GM04503 (cell line): ENCODE measurements around the gene HGS.
A peak's percentile ranks its signal among the peaks of the same experiment; 100 is the strongest.
"Not testable (repeated sequence)": the region's sequence is repeated elsewhere in the genome, so short reads cannot be mapped to it uniquely, and the experiment has no call there.

Experiments used
- DNase-seq: peaks from one replicate; pipeline ENCODE4 v3.0.0-alpha.2; 2012; ENCODE audit warnings: low read depth

HGS gene

DNA sequence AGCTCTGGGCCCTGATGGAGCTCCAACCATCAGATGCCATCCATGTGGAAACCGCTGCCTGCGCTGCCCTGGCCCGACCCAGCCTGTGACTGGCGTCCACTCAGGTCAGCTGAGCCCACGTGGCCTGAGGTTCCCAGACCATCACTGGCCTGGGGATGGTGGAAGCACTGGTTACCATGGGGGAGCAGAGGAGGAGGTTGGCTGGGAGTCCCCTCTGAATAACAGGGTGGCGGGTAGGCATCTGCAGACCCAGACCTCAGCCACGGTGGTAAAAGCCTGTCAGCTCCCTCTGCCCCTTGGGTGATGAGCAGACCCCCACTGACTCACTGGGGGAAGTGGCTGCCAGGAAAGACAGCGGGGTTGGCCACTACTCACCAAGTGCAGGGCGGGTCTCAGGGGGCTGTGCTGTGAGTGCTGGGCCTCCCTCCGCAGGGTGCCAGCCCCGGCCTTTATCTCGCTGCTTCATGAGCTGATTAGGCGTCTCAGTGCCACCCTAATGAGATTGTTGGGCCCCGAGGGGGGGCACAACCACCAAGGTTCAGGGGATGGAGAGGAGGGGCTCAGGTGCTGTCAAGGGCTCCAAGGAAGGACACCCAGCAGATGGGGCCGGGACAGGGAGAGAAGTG lies 27.6 kb upstream of the HGS start, which contains the start of gene PDE6G:
Gene PDE6G (minus strand): TSS at position 425 of the 626 bp plus-strand sequence. CDS start 3,237 bp downstream, outside the sequence.
- DNase-seq, result no peak

DNA sequence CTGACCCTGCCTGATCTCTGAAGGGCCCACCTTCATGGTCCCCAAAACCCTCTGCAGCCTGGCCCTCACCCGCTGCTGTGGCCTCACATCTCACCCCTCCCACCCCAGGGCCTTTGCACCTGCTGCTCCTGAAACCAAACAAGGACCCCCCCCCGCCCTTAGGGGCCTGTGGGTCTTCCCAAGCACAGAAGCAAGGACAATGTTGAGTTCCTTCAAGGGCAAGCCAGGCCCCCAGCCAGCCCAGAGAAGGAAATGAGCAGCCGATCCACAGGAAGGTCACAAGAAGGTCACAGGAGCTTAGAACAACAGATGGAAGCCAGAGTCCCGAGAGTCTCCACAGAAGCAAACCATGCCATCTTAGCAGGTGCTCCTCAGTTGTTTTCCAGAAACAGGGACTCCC lies 27.0 kb upstream of the HGS start:
- no peak for DNase-seq

DNA sequence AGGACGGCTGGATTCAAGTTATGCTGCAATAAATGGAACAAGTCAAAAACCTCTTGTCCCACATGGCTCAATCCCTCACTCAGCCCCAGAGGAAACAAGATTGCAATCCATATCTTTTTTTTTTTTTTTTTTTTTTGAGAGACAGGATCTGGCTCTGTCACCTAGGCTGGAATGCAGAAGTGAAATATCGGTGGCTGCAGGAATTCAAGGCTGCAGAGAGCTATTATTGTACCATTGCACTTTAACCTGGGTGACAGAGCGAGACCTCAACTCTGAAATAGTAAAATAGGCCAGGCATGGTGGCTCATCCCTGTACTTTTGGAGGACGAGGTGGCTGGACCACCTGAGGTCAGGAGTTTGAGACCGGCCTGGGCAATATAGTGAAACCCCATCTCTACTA lies 24.8 kb upstream of the HGS start:
- no peak for DNase-seq

DNA sequence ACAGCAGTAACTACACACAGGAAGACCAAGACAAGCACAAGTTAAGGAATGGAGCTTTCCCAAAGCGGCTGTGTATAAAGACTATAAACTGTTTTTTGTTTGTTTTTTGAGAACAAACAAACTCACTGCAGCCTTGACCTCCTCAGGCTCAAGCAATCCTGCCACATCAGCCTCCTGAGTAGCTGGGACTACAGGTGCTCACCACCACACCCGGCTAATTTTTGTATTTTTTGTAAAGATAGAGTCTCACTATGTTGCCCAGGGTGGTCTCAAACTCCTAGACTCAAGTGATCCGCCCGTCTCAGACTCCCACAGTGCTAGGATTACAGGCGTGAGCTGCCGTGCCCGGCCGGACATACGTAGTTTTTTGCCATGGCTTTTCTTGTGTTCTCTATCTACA lies 23.4 kb upstream of the HGS start:
- DNase-seq, result no peak

DNA sequence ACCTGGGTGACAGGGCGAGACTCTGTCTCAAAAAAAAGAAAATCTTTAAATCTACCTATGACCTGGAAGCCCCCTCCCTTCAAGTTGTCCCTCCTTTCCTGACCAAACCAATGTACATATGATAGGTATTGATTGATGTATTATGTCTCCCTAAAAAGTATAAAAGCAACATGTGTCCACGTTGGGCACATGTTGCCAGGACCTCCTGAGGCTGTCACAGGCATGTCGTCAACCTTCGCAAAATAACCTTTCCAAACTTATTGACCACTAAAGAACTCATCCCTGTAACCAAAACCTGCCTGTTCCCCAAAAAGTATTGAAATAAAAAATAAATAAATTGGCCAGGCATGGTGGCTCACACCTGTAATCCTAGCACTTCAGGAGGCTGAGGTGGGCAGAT lies 21.8 kb upstream of the HGS start:
- no peak for DNase-seq

DNA sequence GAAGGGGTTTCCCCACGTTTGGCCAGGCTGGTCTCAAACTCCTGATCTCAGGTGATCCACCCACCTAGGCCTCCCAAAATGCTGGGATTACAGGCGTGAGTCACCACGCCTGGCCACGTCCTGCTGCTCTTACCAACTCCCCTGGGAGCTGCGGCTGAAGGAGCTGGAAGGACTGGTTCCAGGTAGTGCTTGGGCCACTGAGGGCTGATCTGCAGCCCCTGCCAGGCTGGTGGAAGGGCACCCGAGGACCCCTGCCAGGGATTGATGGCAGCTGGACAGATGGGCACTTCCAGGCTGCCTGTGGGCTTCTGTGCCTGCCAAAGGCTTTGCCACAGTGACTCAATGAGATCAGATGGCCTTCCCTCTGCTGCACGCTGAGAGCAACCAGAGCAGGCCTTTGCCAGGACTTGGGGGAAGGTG lies 19.8 kb upstream of the HGS start:
- no peak for DNase-seq

DNA sequence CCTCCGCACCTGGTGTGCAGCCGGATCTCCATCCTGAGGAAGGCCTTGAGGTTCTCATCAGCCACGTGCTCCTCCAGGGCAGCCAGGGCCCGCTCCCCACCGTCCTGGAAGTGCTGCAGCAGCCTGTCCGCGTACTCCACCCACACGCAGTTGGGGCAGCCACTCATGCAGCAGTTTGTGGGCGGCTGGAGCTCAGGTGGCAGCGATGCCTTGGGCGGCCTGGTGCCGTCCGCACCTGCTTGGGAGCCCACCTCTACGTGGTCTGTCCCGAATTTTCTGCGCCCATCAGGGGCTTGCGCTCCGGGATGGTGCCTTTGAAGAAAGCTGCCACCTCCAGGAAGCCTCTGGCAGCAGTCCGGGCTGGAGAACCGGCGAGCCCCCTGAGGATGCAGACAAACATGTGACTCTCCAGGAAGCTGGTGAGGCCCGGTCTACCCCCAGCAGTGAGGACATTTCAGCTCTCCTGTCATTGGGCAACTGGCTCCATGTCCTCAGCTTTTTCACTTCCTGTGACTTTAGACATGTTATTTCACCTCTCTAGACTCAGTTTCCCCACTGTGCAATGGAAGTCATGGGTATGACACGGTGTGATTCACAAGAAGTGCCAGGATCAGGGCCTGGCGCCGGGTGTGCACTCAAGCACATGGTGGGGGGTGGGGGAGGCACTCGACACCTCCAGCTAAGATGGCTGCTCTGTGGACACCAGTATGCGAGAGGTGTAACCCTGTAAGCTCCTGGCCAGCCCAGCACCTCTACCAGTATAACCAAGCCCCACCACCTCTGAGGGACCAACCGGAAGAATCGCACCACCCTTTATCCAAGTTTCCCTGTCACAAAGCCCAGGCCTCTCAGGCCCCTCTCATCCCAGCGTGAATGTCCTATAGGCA lies 18.4 kb upstream of the HGS start:
- DNase-seq, result no peak

DNA sequence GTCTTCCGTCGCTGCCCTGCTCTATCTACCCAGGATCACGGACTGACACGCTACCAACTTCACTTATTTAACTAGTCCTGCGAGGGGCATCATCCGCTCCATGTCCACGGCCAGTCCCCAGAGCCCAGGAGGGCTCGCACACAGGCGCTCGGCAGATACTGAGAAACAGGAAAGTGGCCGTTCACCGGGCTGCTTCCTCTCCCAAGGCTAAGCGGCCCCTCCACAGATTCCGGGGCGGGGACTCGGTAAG lies 17.8 kb upstream of the HGS start:
- DNase-seq, result no peak

DNA sequence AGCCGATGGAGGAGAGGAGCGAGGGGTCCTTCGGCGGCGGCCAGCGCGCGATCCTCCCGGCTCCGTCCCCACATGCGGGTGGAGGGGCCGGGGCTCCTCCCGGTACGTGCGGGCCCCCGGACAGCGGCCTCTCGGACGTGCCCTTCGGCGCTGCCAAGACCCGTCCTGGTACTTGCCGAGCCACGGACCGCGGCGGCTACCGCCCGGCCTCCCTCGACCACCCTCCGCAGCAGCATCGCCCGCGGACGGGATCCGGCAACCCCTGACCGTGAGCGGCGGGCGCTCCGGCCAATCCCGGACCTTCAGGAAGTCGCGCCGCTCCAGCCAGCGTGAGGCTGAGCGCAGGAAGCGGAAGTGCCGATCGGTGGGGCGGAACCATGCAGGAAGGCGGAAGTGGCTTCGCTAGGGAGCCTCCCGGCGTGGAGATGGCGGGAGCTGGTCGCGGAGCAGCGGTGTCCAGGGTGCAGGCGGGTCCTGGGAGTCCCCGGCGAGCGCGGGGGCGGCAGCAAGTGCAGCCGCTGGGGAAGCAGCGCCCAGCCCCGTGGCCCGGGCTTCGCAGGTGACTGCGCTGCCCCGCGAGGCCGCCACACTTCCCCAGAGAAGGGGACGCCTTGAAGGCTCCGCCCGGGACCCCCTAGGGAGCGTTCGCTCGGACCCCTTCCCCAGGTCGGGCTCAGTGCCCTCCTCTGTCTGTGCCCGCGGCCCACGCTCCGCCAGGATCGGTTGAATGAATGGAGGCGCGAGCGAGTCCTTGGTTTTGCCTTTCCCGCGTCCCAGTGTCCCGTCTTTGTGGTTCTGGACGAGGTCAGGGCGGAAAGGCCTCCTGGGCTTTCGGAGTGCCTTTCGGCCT lies 17.2 kb upstream of the HGS start, which contains the start of the genes CCDC137 and OXLD1:
Gene CCDC137 (plus strand): TSS at position 396 of the 850 bp plus-strand sequence. CDS start 30 bp downstream, at position 426.
Gene OXLD1 (minus strand): TSS at position 264 of the 850 bp plus-strand sequence. CDS start 28 bp downstream, at position 236.
- peak; percentile 66 for DNase-seq

DNA sequence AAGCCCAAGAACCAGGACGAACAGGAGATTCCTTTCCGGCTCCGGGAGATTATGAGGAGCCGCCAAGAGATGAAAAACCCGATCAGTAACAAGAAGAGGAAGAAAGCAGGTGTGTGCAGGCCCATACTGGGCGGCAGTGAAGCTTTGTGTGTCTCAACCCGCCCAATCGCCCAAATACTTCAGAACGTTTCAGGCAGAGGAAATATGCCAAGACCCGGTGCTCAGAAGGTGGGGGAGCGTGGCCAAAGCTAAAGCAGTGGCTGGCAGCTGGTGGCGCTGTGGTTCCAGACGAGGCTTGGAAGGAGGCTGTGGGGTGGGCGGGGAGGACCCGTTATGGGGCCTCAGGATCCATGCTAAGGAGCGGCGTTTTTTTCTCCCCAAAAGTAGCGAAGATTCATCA lies 16.1 kb upstream of the HGS start:
- no peak for DNase-seq

DNA sequence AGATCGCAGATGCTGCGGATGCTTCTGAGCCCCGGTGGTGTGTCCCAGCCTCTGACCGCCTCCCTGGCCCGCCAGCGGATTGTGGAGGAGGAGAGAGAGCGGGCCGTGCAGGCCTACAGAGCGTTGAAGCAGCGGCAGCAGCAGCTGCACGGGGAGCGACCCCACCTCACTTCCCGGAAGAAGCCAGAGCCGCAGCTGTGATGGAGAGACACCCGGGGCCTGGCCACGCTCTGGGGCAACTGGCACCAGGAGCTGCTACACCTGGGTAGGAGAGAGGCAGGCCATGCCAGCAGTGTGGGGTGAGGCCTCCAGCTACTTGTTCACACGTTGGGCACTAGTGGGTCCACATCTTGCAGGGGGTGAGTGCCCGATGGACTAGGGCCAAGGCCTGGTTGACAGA lies 11.3 kb upstream of the HGS start:
- DNase-seq, result no peak

DNA sequence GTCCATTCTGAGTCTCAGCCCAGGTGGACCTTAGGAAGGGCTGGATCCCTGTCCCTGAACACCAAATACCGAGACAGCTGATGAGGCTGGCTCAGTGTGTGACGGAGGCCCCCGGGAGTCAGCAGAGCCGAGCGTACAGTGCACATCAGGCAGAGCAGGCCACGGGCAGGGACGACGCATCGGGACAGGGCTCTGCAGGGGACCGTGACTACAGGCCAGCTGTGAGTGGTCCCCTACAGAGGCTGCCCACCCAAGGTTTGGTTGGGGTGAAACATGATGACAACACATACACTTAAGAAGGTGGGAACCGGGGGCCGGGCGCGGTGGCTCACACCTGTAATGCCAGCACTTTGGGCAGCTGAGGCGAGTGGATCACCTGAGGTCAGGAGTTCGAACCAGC lies 10.9 kb upstream of the HGS start:
- no peak for DNase-seq

DNA sequence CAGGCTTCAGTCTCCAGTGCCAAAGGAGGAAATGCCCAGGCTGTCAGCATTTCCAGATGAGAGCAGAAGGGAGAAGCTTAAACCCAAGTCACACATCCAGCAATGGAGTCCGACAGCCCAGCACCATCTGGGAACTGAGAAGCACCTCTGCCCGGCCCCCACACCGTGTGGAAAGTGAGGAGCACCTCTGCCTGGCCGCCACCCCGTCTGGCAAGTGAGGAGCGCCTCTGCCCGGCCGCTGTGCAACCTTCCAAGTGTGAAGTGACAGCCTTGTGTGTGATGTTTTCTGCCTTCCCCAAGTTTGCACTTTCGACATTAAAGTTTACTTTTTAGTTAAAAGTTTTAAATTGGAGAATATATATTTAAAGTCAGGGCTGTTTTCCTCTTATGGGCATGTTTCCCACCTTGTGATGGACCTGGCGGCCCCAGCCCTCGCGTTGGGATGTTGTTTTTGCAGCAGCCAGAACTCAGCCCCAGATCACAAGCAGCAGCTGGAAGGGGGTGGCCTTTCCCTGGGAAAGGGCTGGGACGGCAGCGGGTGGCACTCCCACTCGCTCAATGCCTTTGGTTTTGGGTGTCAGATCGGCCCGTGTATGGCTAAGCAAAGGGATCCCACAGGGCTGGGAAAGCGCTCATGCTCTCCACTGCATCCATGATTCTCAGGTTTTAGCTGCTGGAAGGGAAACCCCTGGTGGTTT lies 10.1 kb upstream of the HGS start:
- DNase-seq, result no peak

DNA sequence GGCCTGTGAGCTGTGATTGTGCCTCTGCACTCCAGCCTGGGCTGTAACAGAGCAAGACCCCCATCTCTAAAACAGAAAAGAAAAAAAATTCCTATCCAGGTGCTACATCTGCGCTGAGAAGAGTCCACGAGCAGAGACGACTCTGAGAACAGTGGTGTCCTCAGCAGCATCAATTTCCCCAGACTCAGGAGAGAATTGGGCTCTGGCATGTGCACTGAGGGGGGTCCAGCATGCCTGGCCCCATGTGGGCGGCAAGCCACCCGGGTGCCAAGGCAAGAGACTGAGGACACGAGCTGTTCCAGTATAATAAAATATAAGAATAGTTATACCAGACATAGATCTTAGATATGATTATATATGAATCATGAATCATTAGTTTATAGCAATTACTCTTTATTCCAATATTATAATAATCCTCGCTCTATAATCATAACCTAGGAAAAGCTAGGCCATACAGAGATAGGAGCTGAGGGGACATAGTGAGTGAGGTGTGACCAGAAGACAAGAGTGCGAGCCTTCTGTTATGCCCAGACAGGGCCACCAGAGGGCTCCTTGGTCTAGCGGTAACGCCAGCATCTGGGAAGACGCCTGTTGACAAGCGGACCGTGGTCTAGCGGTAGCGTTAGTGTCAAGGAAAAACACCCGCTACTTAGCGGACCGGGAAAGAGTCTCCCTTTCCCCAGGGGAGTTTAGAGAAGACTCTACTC lies 8.1 kb upstream of the HGS start:
- DNase-seq, result not testable (repeated sequence)

DNA sequence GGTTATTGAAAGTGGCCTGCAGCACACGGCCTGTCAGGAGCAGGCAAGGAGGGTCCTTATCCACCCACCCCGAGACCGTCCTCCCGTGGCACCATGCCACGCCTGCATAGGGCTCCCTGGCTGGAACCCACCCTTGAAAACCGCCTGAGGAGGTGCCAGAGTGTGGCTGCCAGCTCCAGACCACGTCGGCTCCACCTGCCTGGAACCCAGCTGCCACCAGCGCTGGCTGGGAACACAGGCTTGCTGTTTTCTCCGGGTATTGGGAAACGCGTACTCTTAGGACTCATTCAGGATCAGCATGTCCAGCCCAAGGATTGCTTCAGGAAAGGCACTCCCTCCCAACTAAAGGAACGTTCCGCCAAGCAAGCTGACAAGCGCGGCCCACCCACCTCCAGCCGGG lies 6.9 kb upstream of the HGS start:
- no peak for DNase-seq

DNA sequence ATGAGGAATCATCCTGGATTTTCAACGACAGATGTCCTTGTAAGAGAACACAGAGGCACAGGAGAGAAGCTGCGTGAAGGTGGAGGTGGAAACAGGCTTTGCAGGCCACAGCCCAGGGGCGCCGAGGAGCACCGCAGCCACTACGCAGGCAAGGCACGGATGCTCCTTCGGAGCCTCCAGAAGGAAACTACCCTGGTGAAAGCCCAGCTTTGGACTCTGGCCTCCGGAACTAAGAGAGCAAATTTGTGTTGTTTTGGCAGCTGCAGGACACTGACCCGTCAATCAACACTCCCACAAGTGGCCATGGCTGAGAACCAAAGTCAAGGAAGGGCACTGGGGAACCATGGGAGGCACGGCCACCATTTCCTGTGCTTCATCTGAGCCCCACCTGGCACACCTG lies 3.7 kb upstream of the HGS start:
- DNase-seq, result no peak

DNA sequence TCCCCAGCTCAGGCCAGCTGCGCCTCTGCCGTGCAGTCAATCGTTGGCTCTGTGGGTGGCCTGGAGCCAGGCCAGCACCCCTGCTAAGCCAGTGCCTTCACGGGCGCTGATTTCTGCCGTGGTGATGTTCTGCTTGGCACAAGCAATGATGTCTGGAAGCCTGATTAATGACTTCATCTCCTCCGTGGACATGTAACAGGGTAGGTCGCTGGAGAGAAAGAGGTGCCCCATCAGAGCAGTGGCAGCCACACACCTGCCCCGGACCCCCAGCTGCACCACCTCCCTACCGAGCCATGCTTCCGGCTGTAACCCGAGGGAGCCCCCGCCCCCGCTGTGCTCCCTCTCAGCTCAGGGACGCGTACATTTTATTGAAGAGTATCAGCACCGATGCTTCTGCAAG lies 2.1 kb upstream of the HGS start:
- no peak for DNase-seq

DNA sequence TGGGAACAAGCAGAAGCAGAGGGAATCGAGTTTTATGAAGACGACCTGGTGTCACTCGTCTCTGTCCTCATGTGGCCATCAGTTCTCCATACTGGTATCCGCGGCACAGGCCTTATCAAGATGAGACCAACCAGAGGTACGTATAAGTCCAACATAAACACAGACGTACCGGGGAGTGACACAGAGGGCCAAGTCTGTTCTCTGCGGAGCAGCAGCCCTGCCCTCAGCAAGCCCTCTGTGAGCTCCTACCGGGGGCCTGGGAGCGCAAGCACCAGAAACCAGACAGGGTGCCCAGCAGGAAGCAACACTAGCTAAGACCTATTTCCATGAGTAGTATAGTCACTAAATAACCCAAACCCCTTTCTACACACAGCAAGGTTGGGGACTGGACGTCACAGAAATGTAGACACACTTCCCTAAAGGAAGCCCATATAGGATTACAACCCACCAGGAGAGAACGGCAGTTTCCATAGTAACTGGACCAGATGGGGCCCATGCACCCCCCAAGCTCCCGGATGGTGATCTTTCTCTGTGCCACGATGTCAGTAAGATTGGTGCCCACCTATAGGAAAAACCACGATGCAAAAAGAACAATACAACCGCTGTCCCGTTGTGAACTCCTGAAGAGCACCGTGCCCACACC lies 1.1 kb upstream of the HGS start:
- no peak for DNase-seq

DNA sequence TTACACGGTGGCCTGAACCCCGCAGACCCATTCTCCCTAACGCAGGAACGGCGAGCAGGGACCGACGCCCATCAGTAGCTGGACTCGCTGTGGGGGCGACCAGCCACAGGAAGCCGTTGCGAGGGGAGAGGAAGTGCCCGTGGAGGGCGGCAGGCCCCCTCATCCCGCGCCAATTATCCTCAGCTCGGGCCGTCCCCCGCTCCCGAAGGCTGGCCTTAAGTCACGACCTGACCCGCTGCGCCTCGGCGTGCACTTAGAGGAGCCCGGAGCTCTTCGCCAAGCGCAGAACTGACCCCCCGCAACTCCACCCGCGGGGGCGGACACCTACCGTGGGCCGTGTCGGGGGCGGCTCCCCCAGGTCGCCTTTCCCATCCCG lies 615 bp upstream of the HGS start:
- no peak for DNase-seq

DNA sequence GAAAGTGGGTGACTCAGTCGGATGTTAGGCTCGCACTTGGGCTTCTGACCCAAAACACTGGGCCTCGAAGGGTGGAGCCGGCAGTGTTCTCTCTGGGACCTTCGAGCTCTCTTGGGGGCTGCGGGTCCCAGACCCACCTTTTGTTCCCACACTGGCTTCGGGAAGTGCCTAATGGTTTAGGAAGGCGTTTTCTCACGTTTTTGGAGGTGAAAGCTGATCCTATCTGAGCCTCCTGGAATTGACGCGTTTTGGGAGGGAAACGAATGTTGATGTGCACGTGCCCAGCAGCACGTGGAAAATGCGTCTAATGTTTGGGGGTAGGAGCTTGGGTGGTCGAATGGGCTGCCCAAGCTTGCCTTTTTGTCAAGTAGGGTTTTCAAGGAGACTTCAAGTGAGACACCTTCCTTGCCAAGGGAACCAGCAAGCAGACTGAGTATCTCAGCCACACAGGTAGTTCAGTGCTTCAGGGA lies 666 bp downstream of the HGS start:
- peak; percentile 48 for DNase-seq

DNA sequence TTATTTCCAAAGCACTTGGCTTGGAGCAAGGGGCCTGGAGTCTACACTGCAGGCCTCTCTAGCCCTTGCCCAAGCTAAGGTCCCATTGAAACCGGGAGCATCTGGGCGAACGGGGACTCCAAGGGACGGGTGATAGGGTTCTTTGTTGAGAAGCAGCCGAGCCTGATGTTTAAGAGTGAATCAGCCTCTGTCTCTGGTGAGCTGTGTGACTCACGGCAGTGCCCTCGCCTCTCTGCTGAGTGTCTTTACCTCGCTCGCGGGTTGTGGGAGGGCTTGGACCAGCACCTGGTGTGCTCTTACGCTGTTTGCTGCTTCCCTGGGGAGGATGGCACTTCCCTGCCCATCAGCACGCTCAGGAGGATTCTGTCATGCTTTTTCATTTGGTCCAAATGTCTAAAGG lies 1.3 kb downstream of the HGS start:
- no peak for DNase-seq
